ENCODE measurements around the gene PPEF1. TPM values are rescaled to one million over a fixed set of nuclear protein-coding genes. Genes with fewer than 3 reads are reported as not detected.

The PPEF1 gene
- total RNA-seq, 1 donor from 2014 or later: 0.26 TPM

GRCh38 chrX:18809641-18810040 lies 102.2 kb downstream of the PPEF1 start:
- H3K36me3 ChIP-seq: no peaks in the 10 kb centered on the region
- Mint-ChIP-seq H3K4me3 (no peak overlapping the region), H3K27me3 (ENCODE audit: insufficient read depth, low read depth) (peaks cover 4% of the 10 kb centered on the region), H3K4me1 (no peaks in the 10 kb centered on the region), H3K36me3 (no peaks in the 10 kb centered on the region), H3K9me3 (peaks cover 4% of the 10 kb centered on the region), H3K27ac (no peak overlapping the region)
- no peak overlapping the region for H3K9ac ChIP-seq
- no peaks in the 10 kb centered on the region for H4K20me1 ChIP-seq (ENCODE audit: low read depth)
- no peak overlapping the region for H3K4me3 ChIP-seq
- DNase-seq (ENCODE audit: low spot score): no peak
- no peak overlapping the region for H2AFZ ChIP-seq (replicated peaks)
- no peaks in the 10 kb centered on the region for H3K9me3 ChIP-seq (ENCODE audit: low read depth)
- H3K27me3 ChIP-seq: no peaks in the 10 kb centered on the region
- no peaks in the 10 kb centered on the region for H3K79me2 ChIP-seq (ENCODE audit: low read depth)
- H3K4me1 ChIP-seq: no peaks in the 10 kb centered on the region
- H3K4me2 ChIP-seq: no peak overlapping the region
- TF ChIP-seq EZH2 (IDR thresholded peaks at IDR 0.05): no peak
- TF ChIP-seq CTCF (IDR thresholded peaks at IDR 0.05): no peak
- no peak for TF ChIP-seq EZH2phosphoT487 (IDR thresholded peaks at IDR 0.05)
- H3K27ac ChIP-seq: no peak overlapping the region
- no peaks in the 10 kb centered on the region for H3F3A ChIP-seq (ENCODE audit: low read depth)

- Mint-ChIP-seq H3K27me3 (ENCODE audit: insufficient read depth, low read depth) (peaks cover 4% of the 10 kb centered on the region), H3K9me3 (peaks cover 4% of the 10 kb centered on the region), H3K36me3 (no peaks in the 10 kb centered on the region), H3K4me3 (no peak overlapping the region), H3K4me1 (no peaks in the 10 kb centered on the region), H3K27ac (no peak overlapping the region)
- Histone ChIP-seq H3K36me3 (no peaks in the 10 kb centered on the region), H3K4me3 (no peak overlapping the region), H4K20me1 (ENCODE audit: low read depth) (no peaks in the 10 kb centered on the region), H3K9me3 (ENCODE audit: low read depth) (no peaks in the 10 kb centered on the region), H3K79me2 (ENCODE audit: low read depth) (no peaks in the 10 kb centered on the region), H3K4me1 (no peaks in the 10 kb centered on the region), H2AFZ (replicated peaks) (no peak overlapping the region), H3K27ac (no peak overlapping the region), H3F3A (ENCODE audit: low read depth) (no peaks in the 10 kb centered on the region), H3K27me3 (no peaks in the 10 kb centered on the region), H3K9ac (no peak overlapping the region), H3K4me2 (no peak overlapping the region)
- DNase-seq (ENCODE audit: low spot score): no peak
- no peak for TF ChIP-seq EZH2 (IDR thresholded peaks at IDR 0.05)
- no peak for TF ChIP-seq EZH2phosphoT487 (IDR thresholded peaks at IDR 0.05)
- TF ChIP-seq CTCF (IDR thresholded peaks at IDR 0.05): no peak
Observed at GRCh38 chrX:18810416-18810815, 103.0 kb downstream of the PPEF1 start.

GRCh38 chrX:18825375-18825774 lies 117.9 kb downstream of the PPEF1 start:
- Mint-ChIP-seq H3K36me3 (no peaks in the 10 kb centered on the region), H3K4me1 (peaks cover 8% of the 10 kb centered on the region), H3K9me3 (peaks cover 2% of the 10 kb centered on the region), H3K4me3 (no peak overlapping the region), H3K27ac (no peak overlapping the region), H3K27me3 (ENCODE audit: insufficient read depth, low read depth) (peaks cover 2% of the 10 kb centered on the region)
- TF ChIP-seq CTCF (IDR thresholded peaks at IDR 0.05): no peak
- no peak for TF ChIP-seq EZH2phosphoT487 (IDR thresholded peaks at IDR 0.05)
- no peak for TF ChIP-seq EZH2 (IDR thresholded peaks at IDR 0.05)
- Histone ChIP-seq H4K20me1 (ENCODE audit: low read depth) (no peaks in the 10 kb centered on the region), H3K4me3 (no peak overlapping the region), H3K4me1 (no peaks in the 10 kb centered on the region), H3K36me3 (peaks cover 3% of the 10 kb centered on the region), H3K27me3 (no peaks in the 10 kb centered on the region), H3F3A (ENCODE audit: low read depth) (no peaks in the 10 kb centered on the region), H2AFZ (replicated peaks) (no peak overlapping the region), H3K9ac (no peak overlapping the region), H3K27ac (no peak overlapping the region), H3K9me3 (ENCODE audit: low read depth) (peaks cover 3% of the 10 kb centered on the region), H3K4me2 (no peak overlapping the region), H3K79me2 (ENCODE audit: low read depth) (no peaks in the 10 kb centered on the region)
- DNase-seq (ENCODE audit: low spot score): no peak

Data from neural progenitor cell (in vitro differentiated cells).